ENCODE measurements around the gene VAT1L.
A peak's percentile ranks its signal among the peaks of the same experiment; 100 is the strongest.
"Not testable (repeated sequence)": the region's sequence is repeated elsewhere in the genome, so short reads cannot be mapped to it uniquely, and the experiment has no call there.

Gene VAT1L

DNA sequence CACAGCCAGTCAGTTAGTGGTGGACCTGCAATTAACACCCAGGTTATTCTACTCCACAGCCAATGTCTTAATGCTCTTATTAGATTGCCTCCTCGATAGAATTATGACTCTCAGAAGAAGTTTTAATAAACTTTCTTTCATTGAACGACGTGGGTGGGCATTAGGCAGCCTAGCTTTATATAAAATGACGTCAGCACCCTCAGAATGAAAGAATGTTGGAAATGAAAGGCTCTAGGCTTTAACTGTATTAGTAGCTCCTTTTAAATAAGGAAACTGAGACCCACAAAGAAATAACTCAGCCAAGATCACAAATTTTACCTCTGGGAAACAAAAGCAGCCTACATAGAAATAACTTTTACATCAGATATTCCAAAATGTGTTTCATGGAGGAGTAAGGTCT is 142.7 kb downstream of the VAT1L start:
- in situ Hi-C loops (cut with MboI; ENCODE audit: low pct_unique_long_range_greater_than_20kb, low sequenced_read_pairs) = no loop called here
- no peak for DNase-seq

- no peak for DNase-seq
- in situ Hi-C loops (cut with MboI; ENCODE audit: low pct_unique_long_range_greater_than_20kb, low sequenced_read_pairs) = no loop called here
These were observed 149.2 kb downstream of the VAT1L start for GRCh38 chr16:77937473-77938149.

- DNase-seq = no peak
- in situ Hi-C loops (cut with MboI; ENCODE audit: low pct_unique_long_range_greater_than_20kb, low sequenced_read_pairs) = no loop called here
These were observed 150.5 kb downstream of the VAT1L start for GRCh38 chr16:77938913-77939312.

GRCh38 chr16:77939968-77940367 is 151.6 kb downstream of the VAT1L start:
- DNase-seq = no peak
- in situ Hi-C loops (cut with MboI; ENCODE audit: low pct_unique_long_range_greater_than_20kb, low sequenced_read_pairs) = no loop called here

DNA sequence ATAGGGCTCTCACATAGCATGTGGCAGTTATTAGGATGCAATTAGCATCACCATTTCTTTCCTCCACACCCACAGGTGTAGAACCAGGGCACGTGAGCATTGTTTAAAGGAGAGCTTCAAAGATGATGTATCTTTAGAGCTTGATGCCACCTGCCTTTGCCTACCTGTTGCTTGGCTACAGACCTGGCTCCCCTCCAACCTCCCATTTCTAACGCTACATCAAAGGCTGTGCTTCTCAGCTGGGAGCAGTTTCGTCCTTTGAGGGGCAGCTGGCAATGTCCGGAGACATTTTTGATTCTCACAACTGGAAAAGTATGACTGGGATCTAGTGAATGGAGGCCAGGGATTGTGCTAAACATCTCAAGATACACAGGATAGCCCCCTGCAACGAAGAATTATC is 155.4 kb downstream of the VAT1L start:
- in situ Hi-C loops (cut with MboI; ENCODE audit: low pct_unique_long_range_greater_than_20kb, low sequenced_read_pairs) = no loop called here
- no peak for DNase-seq

DNA sequence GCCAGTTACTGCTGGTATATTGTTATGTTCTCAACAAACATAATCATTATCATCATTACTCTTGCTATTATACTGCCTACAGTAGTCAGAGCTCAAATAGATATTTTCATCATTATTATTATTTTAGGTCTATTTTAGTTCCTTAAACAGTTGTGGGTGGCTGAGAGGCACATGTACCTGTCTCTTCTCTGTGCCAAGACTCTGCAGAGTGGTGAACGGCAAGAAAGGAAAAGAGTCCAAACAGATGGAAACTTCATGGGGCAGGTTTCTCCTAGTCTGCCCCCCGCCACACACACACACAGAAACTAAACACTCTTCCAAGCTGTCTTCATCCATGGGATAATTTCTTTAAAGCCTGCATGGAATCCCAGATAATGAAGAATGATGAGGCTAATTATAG is 156.3 kb downstream of the VAT1L start:
- DNase-seq = no peak
- in situ Hi-C loops (cut with MboI; ENCODE audit: low pct_unique_long_range_greater_than_20kb, low sequenced_read_pairs) = no loop called here

- in situ Hi-C loops (cut with MboI; ENCODE audit: low pct_unique_long_range_greater_than_20kb, low sequenced_read_pairs) = no loop called here
- DNase-seq = no peak
These were observed 156.8 kb downstream of the VAT1L start for GRCh38 chr16:77945126-77945525.

GRCh38 chr16:77946823-77947222 is 158.5 kb downstream of the VAT1L start:
- no peak for DNase-seq
- in situ Hi-C loops (cut with MboI; ENCODE audit: low pct_unique_long_range_greater_than_20kb, low sequenced_read_pairs) = no loop called here

DNA sequence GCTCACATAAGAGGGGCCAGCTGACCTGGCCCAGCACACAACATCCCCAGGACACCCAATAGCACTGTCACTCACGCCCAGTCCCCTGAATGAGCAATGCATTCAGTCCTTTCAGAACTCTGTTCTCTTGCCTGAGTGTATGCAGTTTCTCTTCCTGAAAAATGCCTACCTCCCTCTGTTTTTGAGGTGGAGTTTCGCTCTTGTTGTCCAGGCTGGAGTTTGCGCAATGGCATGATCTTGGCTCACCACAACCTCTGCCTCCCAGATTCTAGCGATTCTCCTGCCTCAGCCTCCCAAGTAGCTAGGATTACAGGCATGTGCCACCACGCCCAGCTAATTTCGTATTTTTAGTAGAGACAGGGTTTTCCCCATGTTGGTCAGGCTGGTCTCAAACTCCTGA is 159.2 kb downstream of the VAT1L start:
- in situ Hi-C loops (cut with MboI; ENCODE audit: low pct_unique_long_range_greater_than_20kb, low sequenced_read_pairs); DNase-seq: not testable (repeated sequence)

DNA sequence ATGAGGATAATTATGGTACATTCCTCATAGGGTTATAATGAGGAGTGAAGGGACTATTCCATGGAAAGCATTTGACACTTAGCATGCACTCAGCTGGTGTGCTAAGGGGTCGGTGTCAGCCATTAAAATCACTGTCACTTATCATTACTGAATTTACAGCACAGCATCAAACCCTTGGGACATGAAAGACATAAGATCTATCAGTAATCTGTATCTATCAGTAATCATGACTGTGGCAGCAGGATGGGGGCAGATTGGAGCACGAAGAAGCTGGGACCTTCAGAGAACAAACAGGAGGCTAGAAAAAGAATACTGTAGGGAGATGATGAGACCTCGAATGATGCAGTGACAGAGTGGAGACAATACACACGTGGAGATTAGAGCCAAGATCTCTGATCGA is 160.5 kb downstream of the VAT1L start:
- DNase-seq = no peak
- in situ Hi-C loops (cut with MboI; ENCODE audit: low pct_unique_long_range_greater_than_20kb, low sequenced_read_pairs) = no loop called here

GRCh38 chr16:77949445-77949844 is 161.1 kb downstream of the VAT1L start:
- DNase-seq = no peak
- in situ Hi-C loops (cut with MboI; ENCODE audit: low pct_unique_long_range_greater_than_20kb, low sequenced_read_pairs) = no loop called here

DNA sequence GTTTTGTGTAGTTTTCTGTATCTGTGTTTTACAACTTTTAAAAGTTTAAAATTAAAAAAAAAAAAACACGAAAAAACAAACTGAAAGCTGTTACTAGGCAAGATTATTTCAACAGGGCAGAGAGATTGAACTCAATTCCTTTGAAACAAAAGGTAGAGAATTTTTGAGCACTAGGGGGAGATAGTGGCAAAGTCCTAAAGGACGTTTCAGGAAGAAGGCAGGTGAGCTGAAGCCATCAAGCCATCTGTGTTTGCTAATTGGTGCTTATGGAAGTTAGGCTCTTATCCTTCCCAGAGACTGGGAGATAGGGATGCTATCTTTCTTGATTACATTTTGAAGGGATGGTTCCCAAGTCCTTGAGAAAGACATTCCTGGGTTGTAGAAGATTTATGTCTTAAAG is 163.4 kb downstream of the VAT1L start:
- peak; percentile 25 for DNase-seq
- in situ Hi-C loops (cut with MboI; ENCODE audit: low pct_unique_long_range_greater_than_20kb, low sequenced_read_pairs) = no loop called here

DNA sequence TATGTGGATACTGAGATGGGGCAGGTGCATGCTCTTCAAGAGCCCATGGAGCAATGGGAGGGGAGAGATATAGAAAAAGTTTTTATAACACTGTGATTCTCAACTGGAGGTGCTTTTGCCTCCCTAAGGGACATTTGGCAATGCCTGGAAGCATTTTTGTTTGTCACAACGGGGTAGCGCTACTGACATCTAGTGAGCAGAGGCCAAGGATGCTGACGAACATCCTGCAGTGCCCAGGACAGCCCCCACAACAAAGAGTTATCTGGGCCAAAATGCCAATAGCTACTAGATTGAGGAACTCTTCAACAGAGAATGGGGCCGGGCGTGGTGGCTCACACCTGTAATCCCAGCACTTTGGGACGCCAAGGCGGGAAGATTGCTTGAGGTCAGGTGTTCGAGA is 166.8 kb downstream of the VAT1L start:
- no peak for DNase-seq
- in situ Hi-C loops (cut with MboI; ENCODE audit: low pct_unique_long_range_greater_than_20kb, low sequenced_read_pairs) = no loop called here

GRCh38 chr16:77956231-77956630 is 167.9 kb downstream of the VAT1L start:
- DNase-seq = no peak
- in situ Hi-C loops (cut with MboI; ENCODE audit: low pct_unique_long_range_greater_than_20kb, low sequenced_read_pairs) = no loop called here

DNA sequence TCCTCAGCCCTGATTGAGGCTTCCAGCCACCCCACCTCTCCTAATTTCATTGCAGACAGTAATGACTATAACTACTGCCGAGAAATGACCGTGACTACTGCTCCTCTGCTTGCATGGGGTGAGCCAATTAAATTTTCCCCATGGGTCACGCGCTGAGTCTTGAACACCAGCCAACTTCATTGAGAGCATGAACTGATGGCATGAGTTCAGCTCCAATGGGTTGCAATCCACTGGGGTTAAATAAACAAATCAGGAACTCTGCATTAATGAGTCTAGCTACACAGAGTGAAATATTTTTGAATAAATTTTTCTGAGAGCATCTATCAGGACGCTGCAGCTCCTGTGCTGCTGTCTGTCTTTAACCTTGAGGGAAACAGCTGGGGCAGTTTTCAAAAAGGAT is 172.4 kb downstream of the VAT1L start:
- DNase-seq = no peak
- in situ Hi-C loops (cut with MboI; ENCODE audit: low pct_unique_long_range_greater_than_20kb, low sequenced_read_pairs) = no loop called here

GRCh38 chr16:77961814-77962213 is 173.4 kb downstream of the VAT1L start:
- in situ Hi-C loops (cut with MboI; ENCODE audit: low pct_unique_long_range_greater_than_20kb, low sequenced_read_pairs) = no loop called here
- no peak for DNase-seq

DNA sequence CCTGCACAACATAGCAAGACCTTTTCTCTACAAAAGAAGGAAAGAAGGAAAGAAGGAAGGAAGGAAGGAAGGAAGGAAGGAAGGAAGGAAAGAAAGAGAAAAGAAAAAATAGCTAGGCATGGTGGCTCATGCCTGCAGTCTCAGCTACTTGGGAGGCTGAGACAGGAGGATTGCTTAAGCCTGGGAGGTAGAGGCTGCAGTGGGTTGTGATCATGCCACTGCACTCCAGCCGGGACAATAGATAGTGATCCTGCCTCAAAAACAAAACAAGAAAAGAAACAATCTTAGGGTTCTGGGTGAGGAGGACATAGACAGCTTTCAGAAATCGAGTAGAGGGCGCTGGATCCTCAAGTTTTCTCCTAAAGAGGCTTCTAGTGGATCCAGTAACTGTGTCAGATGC is 174.3 kb downstream of the VAT1L start:
- in situ Hi-C loops (cut with MboI; ENCODE audit: low pct_unique_long_range_greater_than_20kb, low sequenced_read_pairs) = no loop called here

GRCh38 chr16:77963185-77964044 is 175.1 kb downstream of the VAT1L start:
- no peak for DNase-seq
- in situ Hi-C loops (cut with MboI; ENCODE audit: low pct_unique_long_range_greater_than_20kb, low sequenced_read_pairs) = no loop called here

More for the DNA sequence above, 174.3 kb downstream of the VAT1L start:
- DNase-seq = no peak

DNA sequence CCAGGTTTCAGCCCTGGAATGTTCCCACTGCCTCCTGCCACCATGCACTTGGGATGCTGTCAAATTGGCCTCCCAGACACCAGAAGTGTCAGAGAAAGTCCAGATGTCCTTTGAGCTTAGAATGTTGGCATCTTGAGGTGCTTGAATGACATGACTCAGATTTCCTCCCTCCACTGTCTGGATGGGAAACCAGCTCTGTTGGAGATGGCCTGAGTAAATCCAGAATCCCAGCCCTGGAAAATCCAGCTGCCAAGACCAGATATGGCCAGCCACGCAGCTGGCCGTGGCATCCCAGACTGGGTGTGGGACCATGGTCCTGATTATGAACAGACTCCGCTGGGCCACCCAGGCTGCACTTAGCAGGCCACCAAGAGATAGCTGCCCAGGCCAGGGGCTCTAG is 177.0 kb downstream of the VAT1L start:
- no peak for DNase-seq
- in situ Hi-C loops (cut with MboI; ENCODE audit: low pct_unique_long_range_greater_than_20kb, low sequenced_read_pairs) = no loop called here

- DNase-seq = no peak
- in situ Hi-C loops (cut with MboI; ENCODE audit: low pct_unique_long_range_greater_than_20kb, low sequenced_read_pairs) = no loop called here
These were observed 178.9 kb downstream of the VAT1L start for GRCh38 chr16:77967054-77967904.
